ENCODE data around the gene TOX2.
"Not testable (repeated sequence)": the region's sequence is repeated elsewhere in the genome, so short reads cannot be mapped to it uniquely, and the experiment has no call there.

TOX2 gene

DNA sequence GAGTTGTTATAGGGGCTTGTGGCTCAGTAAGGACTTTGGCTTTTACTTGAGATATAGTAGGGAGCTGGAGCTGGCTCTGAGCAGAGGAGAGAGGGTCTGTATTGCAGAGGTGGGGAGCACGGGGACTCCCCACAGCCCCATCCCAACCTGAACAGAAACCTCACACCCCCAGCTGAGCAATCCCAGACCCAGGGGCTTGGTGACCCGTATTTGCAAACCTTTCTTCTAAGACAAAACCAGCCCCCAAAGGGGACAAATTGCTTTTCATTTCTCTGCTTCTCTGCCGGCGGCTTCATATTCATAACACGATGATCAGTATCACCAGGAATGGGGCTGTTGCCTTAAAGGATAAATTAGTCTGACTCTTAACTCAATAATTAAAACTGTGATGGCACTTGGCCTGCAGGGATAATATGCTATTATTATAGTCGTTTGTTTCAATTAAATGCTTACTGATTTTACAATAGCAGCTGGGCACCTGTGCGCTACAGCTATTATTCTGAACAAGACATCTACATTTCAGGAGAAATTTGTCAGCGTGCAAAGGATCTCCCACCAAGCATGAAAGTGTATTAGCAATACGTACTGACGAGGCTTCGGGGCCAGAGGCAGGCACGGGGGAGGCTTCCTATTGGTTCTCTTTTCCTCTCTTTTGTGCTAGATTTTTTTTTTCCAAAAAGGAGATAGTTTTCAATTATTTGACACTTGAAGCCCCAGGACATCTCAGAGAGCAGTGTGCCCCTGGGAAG lies 118.1 kb downstream of the TOX2 start:
- DNase-seq (ENCODE audit: low spot score) = peak; percentile 26

DNA sequence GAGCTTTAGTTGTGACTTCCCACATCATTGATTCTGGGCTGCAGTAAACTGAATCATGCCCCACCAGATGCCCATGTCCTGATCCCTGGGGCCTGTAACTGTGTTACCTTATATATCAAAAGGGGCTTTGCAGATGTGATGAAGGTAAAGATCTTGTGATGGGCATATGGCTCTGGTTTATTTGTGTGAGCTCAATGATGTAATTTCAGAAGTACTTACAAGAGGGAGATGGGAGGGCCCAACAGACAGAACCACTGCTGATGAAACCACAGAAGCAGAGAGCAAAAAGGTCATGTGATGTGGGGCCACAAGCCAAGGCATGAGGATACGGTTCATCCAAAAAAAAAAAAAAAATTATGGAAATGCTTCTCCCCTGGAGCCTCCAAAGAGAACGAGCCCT lies 118.7 kb downstream of the TOX2 start:
- peak; percentile 4 for DNase-seq (ENCODE audit: low spot score)

DNA sequence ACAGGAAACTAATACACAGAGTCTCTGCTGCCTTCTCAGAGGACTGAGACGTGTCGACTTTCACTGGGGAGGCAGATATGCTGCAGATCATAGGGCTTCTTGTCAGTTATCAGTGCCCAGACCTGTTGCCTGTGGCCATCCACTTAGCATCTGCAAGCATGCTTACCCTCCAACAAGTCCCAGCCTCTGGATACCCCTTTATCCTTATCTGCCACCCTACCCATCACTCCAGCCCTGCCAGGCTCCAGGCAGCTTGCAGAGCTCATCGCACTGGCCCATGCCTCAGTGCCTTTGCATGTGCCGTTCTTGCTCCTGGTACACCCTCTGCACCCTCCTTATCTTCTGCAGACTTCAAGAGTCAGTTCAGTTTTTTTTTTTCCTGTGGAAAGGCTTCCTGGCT lies 119.2 kb downstream of the TOX2 start:
- peak; percentile 13 for DNase-seq (ENCODE audit: low spot score)

DNA sequence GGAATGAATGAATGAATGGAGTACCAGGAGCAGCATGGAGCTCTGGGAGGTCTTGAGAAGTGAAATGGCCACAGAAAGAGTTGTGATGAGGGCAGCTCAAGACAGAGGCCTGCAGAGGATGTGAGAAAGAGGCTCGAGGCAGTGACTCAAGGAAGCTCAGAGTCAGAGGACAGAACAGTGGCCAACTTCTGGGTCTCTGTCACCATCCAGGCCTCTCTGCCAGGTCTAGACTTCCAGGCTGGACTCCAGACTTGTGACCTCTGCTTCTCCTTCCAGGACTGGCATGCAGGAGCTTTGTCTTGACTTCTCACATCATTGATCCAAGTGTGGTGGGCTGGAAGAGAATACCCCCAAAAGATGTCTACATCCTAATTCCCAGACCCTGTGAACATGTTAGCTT lies 119.8 kb downstream of the TOX2 start:
- DNase-seq (ENCODE audit: low spot score) = peak; percentile 8

DNA sequence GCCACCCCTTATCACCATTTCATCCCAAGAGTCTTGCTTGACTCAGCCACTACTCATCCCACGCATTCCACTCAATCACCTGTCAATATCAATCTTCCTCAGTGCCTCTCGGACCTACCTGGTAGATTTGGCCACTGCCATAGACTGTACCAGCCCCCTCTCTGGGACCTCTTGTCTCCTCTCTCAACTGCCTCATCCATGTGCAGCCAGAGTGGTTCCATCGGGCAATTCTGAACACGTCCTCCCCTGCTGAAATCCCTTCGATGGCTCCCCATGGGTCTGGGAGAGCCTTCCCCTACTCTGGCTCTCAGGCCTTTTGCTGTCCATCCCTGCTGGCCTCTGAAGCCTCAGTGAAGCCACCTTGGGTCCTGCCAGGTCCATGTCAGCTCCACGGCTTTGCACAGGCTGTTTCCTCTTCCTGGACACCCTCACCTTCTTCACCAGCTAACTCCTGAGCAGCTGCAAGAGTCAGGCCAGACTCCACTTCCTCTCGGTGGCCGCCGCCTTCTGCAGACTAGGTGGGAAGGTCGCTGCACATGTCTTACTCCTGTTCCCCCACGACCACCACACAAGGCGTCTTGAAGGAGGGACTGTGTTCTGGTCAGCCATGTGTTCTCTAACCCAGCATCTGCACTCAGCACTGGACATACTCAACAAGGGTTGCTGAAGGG lies 120.4 kb downstream of the TOX2 start:
- peak; percentile 25 for DNase-seq (ENCODE audit: low spot score)

DNA sequence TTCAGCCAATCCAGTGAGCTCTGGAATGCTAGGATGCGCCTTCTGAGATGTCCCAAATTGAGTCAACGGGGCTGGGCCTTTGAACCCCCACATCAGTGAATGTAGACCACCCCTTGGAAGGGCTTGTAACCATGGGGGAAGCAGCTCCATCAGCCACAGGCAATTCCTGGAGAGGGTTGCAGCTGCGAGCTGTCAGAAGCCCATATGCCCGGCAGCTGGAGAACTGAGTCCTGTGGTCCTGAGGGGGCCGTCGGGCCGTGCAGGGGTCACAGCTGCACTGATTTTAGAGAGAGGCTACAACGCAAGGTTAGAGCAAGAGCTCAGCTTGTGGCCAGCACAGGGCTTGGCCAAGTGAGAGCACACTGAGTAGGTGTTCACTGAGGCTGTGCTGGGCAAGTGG lies 121.3 kb downstream of the TOX2 start:
- DNase-seq (ENCODE audit: low spot score) = no peak

GRCh38 chr20:44036441-44036840 lies 121.8 kb downstream of the TOX2 start:
- DNase-seq (ENCODE audit: low spot score) = no peak

DNA sequence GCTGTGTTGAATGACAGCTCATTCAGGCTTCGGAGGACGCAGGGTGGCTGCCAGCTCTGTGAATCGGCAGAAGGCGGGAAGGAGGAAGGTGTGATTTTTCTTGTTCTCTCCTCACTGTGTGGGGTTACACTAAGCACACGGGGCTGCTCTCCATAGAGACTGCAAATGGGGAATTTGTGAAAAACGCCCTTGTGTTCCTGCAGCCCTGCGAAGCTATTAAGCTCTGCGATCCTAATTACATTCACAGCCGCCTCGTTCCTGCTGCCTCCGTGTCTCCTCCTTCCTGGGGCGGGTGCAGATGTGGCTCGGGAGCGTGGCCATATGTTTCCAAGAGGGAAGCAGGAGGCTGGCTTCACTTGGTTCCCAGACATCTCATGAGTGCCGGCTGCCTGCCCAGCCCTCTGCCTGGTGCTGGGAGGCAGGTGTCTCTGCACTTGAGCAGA lies 124.0 kb downstream of the TOX2 start:
- DNase-seq (ENCODE audit: low spot score) = peak; percentile 43

GRCh38 chr20:44039147-44039546 lies 124.5 kb downstream of the TOX2 start:
- DNase-seq (ENCODE audit: low spot score) = no peak

- DNase-seq (ENCODE audit: low spot score) = peak; percentile 26
These were observed 125.1 kb downstream of the TOX2 start for GRCh38 chr20:44039741-44040140.

DNA sequence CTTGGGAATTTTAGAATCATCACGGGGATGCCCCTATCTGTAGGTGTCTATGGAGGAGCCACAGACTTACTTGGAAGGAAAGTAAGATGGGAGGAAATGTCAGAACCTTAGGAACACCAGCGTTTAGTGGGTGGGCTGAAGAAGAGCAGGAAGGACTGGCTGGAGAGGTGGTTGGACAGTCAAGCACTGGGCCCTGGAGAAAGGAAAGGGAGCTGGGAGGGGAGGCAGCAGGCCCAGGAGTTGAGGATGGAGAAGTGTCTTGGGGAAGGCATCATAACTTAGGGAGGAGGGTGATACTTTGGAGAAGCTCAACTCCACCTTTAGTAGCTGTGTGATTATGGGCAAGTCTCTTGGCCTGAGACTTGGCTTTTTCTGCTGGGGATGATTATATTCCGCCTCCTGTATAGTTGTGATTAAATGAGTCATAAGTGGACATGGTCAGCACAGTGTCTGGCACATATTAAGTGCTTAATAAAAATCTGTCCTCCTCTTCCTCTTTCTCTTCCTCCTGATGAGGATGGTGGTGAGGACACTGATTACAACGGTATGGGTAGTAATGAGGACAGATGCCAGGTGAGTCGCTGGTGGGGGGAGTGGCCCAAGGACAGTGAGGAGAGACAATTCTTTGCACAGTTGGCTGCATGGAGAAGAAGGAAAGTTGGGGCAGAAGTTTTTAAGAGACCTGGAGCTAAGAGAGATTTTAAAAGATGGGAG lies 125.7 kb downstream of the TOX2 start:
- no peak for DNase-seq (ENCODE audit: low spot score)

- DNase-seq (ENCODE audit: low spot score) = peak; percentile 34
These were observed 126.3 kb downstream of the TOX2 start for GRCh38 chr20:44041001-44041400.

DNA sequence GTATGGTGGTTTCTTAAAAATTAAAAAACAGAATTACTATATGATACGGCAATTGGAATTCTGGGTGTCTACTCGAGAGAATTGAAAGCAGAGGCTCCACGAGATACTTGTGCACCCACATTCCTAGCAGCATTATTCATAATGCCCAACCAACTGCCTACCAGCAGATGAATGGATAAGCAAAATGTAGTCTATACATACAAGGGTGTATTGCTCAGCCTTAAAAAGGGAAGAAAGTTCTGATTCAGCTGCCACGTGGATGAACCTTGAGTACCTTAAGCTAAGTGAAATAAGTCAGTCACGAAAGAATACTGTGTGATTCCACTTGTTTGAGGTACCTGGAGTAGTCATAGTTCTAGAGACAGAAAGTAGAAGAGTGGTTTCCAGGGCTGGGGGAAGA lies 130.1 kb downstream of the TOX2 start:
- not testable (repeated sequence) for DNase-seq (ENCODE audit: low spot score)

GRCh38 chr20:44050327-44050726 lies 135.7 kb downstream of the TOX2 start:
- no peak for DNase-seq (ENCODE audit: low spot score)

- peak; percentile 33 for DNase-seq (ENCODE audit: low spot score)
These were observed 136.4 kb downstream of the TOX2 start for GRCh38 chr20:44050925-44051660.

DNA sequence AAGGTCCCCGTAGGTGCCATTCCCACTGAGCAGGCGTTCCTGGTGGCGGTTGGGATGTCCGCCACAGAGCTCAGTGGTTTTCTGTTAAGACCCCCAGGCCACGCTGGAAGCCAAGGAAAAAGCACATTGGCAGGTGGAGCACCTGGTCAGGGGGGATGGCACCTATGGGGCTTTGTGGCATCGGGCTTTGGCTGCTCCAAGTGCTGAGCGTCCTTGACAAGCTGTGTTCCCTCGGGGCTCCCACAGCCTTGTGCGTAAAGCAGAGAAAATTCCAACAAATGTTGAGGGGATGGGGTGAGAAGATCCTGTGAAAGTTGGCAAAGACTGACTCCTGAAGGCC lies 137.0 kb downstream of the TOX2 start:
- DNase-seq (ENCODE audit: low spot score) = no peak

GRCh38 chr20:44052166-44052565 lies 137.5 kb downstream of the TOX2 start:
- peak; percentile 41 for DNase-seq (ENCODE audit: low spot score)

DNA sequence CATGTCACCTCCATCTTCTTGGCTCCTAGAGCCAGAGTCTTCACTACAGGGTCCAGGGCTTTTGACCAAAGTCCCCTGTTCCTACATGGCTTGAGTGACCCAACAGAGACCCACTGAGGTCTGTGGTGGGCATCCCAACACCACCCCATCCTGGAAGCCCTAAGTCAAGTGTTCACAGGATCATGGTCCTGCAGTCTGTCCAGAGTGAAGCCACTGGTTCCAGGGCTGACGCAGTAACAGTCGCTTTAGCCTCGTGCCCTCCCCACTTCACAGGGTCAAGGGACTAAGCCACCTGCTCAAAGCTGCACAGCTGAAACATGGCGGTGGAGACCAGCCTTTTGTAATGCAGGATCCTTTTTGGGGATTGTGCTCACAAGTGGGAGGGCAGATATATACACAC lies 138.4 kb downstream of the TOX2 start:
- DNase-seq (ENCODE audit: low spot score) = no peak

GRCh38 chr20:44054118-44054517 lies 139.5 kb downstream of the TOX2 start:
- no peak for DNase-seq (ENCODE audit: low spot score)

- peak; percentile 24 for DNase-seq (ENCODE audit: low spot score)
These were observed 140.2 kb downstream of the TOX2 start for GRCh38 chr20:44054849-44055248.

DNA sequence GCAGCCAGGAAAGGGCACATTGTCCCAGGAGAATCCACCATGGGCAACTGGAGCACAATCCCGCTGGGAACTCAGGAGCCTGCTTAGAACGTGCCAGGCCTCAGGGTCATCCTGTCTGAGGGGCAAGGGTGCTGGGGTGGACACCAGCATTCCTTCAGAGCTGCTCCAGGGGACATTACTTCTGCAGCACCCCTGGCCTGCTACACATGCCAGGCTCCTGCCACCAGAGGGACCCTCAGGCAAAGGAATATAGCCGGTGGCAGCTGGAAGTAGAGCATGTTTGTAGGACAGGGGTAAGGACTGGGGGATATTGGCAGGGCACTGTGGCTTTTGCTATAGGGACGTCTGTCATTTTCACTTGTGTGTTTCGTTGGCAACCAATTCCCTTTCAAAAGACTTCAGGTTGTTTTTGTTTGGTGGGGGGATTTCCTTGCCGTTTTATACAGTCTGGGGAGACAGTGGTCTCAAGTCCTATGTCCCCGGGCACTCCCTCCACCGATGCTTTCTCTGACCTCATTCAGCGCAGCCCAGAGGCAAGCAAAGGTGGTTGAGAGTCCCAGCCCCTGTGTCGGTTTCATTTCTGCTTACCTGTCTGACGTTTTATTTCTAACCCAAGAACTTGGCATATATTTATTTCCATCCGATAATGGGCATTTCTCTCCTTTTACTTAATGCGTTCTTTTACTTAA lies 141.5 kb downstream of the TOX2 start:
- DNase-seq (ENCODE audit: low spot score) = peak; percentile 60

Measured in ecto neural progenitor cell (in vitro differentiated cells).